Measurements from ENCODE around the gene SLC5A11.

DNA sequence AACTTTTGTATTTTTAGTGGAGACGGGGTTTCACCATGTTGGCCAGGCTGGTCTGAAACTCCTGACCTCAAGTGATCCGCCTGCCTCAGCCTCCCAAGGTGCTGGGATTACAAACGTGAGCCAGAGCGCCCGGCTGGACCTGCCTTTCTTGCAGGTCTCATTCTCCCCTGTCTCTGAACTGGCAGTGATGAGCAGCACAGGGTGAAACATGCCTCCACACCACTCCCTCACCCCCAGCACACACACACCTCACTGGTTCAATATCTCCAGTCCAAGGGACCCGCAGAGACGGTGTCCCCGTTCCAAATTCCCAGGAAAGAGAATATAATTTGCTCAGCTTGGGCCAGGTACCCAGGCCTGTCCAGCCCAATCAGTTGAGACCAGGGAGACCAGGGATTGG, 23.3 kb downstream of the SLC5A11 start:
- TF ChIP-seq CTCF (IDR thresholded peaks at IDR 0.05) (no peak), EHMT2 (IDR thresholded peaks at IDR 0.05; ENCODE audit: low read depth) (no peak), POLR2A (IDR thresholded peaks at IDR 0.05; ENCODE audit: low read length) (no peak), MAZ (IDR thresholded peaks at IDR 0.05; ENCODE audit: borderline replicate concordance, low read depth, low read length) (no peak), CHD2 (IDR thresholded peaks at IDR 0.05; ENCODE audit: low read length, partially characterized antibody) (no peak), NPAS2 (CRISPR knock-in tag; IDR thresholded peaks at IDR 0.05; ENCODE audit: borderline replicate concordance) (no peak), MAFK (IDR thresholded peaks at IDR 0.05; ENCODE audit: partially characterized antibody) (no peak), SREBF2 (IDR thresholded peaks at IDR 0.05) (no peak), ESRRA (IDR thresholded peaks at IDR 0.05; ENCODE audit: borderline replicate concordance, low read length) (no peak), JUNB (IDR thresholded peaks at IDR 0.05) (no peak), EP300 (IDR thresholded peaks at IDR 0.05) (no peak)
- TF ChIP-seq, protein P1, sequence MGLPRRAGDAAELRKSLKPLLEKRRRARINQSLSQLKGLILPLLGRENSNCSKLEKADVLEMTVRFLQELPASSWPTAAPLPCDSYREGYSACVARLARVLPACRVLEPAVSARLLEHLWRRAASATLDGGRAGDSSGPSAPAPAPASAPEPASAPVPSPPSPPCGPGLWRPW (IDR thresholded peaks at IDR 0.05), result no peak
- TF ChIP-seq, protein P2, sequence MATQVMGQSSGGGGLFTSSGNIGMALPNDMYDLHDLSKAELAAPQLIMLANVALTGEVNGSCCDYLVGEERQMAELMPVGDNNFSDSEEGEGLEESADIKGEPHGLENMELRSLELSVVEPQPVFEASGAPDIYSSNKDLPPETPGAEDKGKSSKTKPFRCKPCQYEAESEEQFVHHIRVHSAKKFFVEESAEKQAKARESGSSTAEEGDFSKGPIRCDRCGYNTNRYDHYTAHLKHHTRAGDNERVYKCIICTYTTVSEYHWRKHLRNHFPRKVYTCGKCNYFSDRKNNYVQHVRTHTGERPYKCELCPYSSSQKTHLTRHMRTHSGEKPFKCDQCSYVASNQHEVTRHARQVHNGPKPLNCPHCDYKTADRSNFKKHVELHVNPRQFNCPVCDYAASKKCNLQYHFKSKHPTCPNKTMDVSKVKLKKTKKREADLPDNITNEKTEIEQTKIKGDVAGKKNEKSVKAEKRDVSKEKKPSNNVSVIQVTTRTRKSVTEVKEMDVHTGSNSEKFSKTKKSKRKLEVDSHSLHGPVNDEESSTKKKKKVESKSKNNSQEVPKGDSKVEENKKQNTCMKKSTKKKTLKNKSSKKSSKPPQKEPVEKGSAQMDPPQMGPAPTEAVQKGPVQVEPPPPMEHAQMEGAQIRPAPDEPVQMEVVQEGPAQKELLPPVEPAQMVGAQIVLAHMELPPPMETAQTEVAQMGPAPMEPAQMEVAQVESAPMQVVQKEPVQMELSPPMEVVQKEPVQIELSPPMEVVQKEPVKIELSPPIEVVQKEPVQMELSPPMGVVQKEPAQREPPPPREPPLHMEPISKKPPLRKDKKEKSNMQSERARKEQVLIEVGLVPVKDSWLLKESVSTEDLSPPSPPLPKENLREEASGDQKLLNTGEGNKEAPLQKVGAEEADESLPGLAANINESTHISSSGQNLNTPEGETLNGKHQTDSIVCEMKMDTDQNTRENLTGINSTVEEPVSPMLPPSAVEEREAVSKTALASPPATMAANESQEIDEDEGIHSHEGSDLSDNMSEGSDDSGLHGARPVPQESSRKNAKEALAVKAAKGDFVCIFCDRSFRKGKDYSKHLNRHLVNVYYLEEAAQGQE (IDR thresholded peaks at IDR 0.05), result no peak
- TF ChIP-seq, protein P3, sequence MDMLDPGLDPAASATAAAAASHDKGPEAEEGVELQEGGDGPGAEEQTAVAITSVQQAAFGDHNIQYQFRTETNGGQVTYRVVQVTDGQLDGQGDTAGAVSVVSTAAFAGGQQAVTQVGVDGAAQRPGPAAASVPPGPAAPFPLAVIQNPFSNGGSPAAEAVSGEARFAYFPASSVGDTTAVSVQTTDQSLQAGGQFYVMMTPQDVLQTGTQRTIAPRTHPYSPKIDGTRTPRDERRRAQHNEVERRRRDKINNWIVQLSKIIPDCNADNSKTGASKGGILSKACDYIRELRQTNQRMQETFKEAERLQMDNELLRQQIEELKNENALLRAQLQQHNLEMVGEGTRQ (IDR thresholded peaks at IDR 0.05), result no peak

Data from A549 (cell line).